ENCODE results near the gene NTSR1.

Gene NTSR1

GRCh38 chr20:62739581-62740285 is 31.1 kb downstream of the NTSR1 start:
- no peak for TF ChIP-seq CTCF (IDR thresholded peaks at IDR 0.05; ENCODE audit: low read depth, low read length, missing control alignments)
- H3K4me3 ChIP-seq (ENCODE audit: low read depth, low read length): no peak overlapping the region
- in situ Hi-C loops (cut with HindIII; ENCODE audit: low sequenced_read_pairs): no loop called here
- no peak for DNase-seq (ENCODE audit: low read depth)

DNA sequence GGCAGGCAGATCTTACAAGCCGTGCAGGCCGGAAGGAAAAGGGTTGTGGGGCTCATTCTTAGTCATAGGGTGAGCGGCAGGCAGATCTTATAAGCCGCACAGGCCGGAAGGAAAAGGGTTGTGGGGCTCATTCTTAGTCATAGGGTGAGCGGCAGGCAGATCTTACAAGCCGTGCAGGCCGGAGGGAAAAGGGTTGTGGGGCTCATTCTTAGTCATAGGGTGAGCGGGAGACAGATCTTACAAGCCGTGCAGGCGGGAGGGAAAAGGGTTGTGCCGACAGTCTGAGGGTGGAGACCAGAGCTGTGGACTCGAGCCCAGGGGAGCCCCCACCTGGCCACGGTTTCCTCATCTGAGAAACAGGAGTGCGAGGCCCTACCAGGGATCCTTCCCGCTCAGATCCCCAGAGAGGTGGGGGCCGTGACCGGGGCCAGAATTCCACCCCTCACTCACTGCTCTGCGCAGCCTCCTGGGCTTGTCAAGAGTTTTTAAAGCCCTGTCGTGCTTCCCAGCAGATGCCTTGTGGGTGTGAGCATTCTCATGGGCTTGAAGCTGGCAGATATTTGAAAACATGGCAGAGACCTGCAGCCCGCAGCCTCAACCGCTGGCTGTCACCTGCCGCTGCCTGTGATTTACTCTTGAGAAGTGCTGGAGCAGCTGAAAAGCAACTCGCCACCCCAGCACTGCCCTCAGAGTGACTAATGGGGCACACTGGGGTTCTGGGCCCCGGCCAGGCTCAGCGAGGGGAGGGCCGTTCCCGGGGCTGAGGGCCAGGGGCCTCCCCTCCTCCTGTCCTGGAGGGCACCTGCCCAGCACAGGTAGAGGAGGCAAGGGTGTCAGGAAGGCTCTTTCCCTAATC is 31.9 kb downstream of the NTSR1 start:
- in situ Hi-C loops (cut with HindIII; ENCODE audit: low sequenced_read_pairs): no loop called here
- H3K4me3 ChIP-seq (ENCODE audit: low read depth, low read length): no peak overlapping the region
- DNase-seq (ENCODE audit: low read depth): peak; percentile 33
- no peak for TF ChIP-seq CTCF (IDR thresholded peaks at IDR 0.05; ENCODE audit: low read depth, low read length, missing control alignments)

DNA sequence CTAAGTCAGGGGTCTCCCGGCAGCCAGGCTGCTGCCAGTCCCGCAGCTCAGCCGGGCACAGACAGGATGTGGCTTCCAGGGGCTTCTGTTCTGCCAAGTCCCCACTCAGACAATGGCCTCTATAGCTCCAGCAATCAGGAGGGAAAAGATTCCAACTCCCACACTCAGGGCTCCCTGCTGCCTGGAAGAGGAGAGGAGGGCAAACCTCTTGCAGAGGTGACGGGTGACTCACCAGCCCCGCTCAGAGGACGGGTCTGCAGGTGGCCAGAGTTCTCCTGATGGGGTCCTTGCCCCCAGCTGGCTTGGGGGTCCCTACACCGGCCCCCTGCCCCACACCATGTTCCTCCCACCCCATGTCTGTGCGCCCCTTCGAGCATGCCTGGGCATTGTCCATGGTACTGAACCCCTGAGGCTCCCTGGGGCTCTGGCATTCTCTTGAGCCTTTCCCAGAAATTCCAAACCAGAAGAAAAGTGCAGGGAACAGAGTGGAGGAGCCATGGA is 32.6 kb downstream of the NTSR1 start:
- TF ChIP-seq CTCF (IDR thresholded peaks at IDR 0.05; ENCODE audit: low read depth, low read length, missing control alignments): no peak
- in situ Hi-C loops (cut with HindIII; ENCODE audit: low sequenced_read_pairs): no loop called here
- no peak for DNase-seq (ENCODE audit: low read depth)
- no peak overlapping the region for H3K4me3 ChIP-seq (ENCODE audit: low read depth, low read length)

DNA sequence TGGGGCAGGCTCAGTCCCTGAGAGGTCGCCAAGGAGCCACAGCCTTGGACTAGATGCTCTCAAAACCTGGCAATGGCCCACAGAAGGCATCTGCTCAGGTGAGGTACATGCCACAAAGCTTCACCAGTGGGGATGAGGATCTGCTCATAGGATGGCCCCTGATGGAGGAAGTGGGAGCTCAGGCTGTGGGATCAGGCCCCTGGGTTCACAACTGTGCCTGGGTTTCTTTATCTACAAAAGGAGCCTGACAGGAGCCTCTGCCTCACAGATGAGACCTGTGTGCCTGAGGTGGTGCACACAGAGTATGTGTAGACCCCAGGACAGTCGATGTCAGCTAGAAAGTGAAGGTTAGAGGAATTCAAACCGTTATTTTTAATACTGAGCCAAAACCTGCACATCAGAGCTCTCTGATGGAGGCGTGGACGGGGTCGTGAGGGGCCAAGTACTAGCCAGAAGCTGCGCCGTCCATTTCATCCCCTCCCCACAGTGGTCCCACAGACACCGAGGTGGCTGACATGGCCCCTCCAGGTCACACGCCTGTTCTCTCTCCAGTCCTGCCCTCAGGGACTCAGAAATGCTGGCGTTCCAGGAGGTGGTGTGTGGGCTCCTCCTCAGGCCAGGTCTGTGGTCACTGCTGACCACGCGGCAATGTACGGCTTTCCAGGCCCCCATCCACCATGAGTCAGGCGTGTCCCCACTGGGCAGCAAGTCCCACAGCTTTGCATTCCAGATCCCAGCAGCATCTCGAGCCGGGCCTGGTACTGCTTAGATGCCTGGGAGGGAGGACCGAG is 33.3 kb downstream of the NTSR1 start:
- in situ Hi-C loops (cut with HindIII; ENCODE audit: low sequenced_read_pairs): no loop called here
- no peak overlapping the region for H3K4me3 ChIP-seq (ENCODE audit: low read depth, low read length)
- no peak for DNase-seq (ENCODE audit: low read depth)
- TF ChIP-seq CTCF (IDR thresholded peaks at IDR 0.05; ENCODE audit: low read depth, low read length, missing control alignments): no peak

GRCh38 chr20:62742550-62742949 is 33.9 kb downstream of the NTSR1 start:
- no peak overlapping the region for H3K4me3 ChIP-seq (ENCODE audit: low read depth, low read length)
- no peak for DNase-seq (ENCODE audit: low read depth)
- in situ Hi-C loops (cut with HindIII; ENCODE audit: low sequenced_read_pairs): no loop called here
- TF ChIP-seq CTCF (IDR thresholded peaks at IDR 0.05; ENCODE audit: low read depth, low read length, missing control alignments): no peak
